Neural crest cell (in vitro differentiated cells): ENCODE data around the gene NUCB1. TPM values are rescaled to one million over a fixed set of nuclear protein-coding genes. Genes with fewer than 3 reads are reported as not detected.

ENCODE experiments used
- DNase-seq: peaks from one replicate; pipeline ENCODE4 v3.0.0; 2021; ENCODE audit warnings: low read depth, mixed read lengths, low spot score
- H3K27ac Mint-ChIP-seq: one replicate; pipeline ENCODE4 v1.8.0; 2021; ENCODE audit warnings: mild to moderate bottlenecking, mixed read lengths; ENCODE audit not compliant: unreplicated experiment
- H3K27me3 Mint-ChIP-seq: 2 replicates; pipeline ENCODE4 v1.8.0; 2021; ENCODE audit warnings: low read depth, mild to moderate bottlenecking, mixed read lengths
- H3K36me3 Mint-ChIP-seq: 2 replicates; pipeline ENCODE4 v1.8.0; 2021; ENCODE audit warnings: low read depth, mild to moderate bottlenecking, mixed read lengths
- H3K4me1 Mint-ChIP-seq: 2 replicates; pipeline ENCODE4 v1.8.0; 2021; ENCODE audit warnings: mixed read lengths
- H3K4me3 Mint-ChIP-seq: one replicate; pipeline ENCODE4 v1.8.0; 2021; ENCODE audit warnings: mild to moderate bottlenecking, mixed read lengths
- H3K9me3 Mint-ChIP-seq: 2 replicates; pipeline ENCODE4 v1.8.0; 2021; ENCODE audit warnings: mixed read lengths
- CTCF ChIP-seq: fragments of 200-600 bp; sonication (generic); conservative IDR thresholded peaks from 2 replicates; pipeline ENCODE4 v1.5.0; 2021; ENCODE audit warnings: antibody characterized with exemption, mild to moderate bottlenecking
- total RNA-seq: library from RNA; stranded (reverse); gene quantifications from 2 replicates; pipeline ENCODE4 v1.2.1, GENCODE V29; 2021

The NUCB1 gene
- total RNA-seq, 1 donor from 2014 or later, result 102 TPM

GRCh38 chr19:48962029-48962848, 62.1 kb downstream of the NUCB1 start:
- peaks cover 20% of the 10 kb centered on the region for H3K36me3 Mint-ChIP-seq

GRCh38 chr19:48962849-48963165, 62.7 kb downstream of the NUCB1 start:
- Mint-ChIP-seq H3K27ac (peak overlapping the region; percentile 50), H3K27me3 (peaks cover 21% of the 10 kb centered on the region), H3K9me3 (no peaks in the 10 kb centered on the region), H3K4me1 (peaks cover 58% of the 10 kb centered on the region), H3K4me3 (peak overlapping the region; percentile 77), H3K36me3 (peaks cover 16% of the 10 kb centered on the region)
- TF ChIP-seq CTCF, result no peak
- no peak for DNase-seq

More at GRCh38 chr19:48962029-48962848, 62.1 kb downstream of the NUCB1 start:
- Mint-ChIP-seq H3K9me3 (no peaks in the 10 kb centered on the region), H3K4me1 (peaks cover 55% of the 10 kb centered on the region), H3K27ac (peak overlapping the region; percentile 67), H3K27me3 (peaks cover 21% of the 10 kb centered on the region), H3K4me3 (peak overlapping the region; percentile 77)
- no peak for DNase-seq
- TF ChIP-seq CTCF, result no peak

- Mint-ChIP-seq H3K27me3 (peaks cover 21% of the 10 kb centered on the region), H3K27ac (peak overlapping the region; percentile 98), H3K36me3 (peaks cover 20% of the 10 kb centered on the region), H3K4me1 (peaks cover 58% of the 10 kb centered on the region), H3K9me3 (no peaks in the 10 kb centered on the region), H3K4me3 (peak overlapping the region; percentile 99)
- DNase-seq, result peak; percentile 54
- TF ChIP-seq CTCF, result no peak
Measured at GRCh38 chr19:48963371-48964204, 63.5 kb downstream of the NUCB1 start.

GRCh38 chr19:48964205-48965039, 64.3 kb downstream of the NUCB1 start:
- Mint-ChIP-seq H3K4me3 (peak overlapping the region; percentile 99), H3K27me3 (peaks cover 21% of the 10 kb centered on the region), H3K9me3 (no peaks in the 10 kb centered on the region), H3K36me3 (peaks cover 20% of the 10 kb centered on the region), H3K27ac (peak overlapping the region; percentile 98), H3K4me1 (peaks cover 58% of the 10 kb centered on the region)
- no peak for TF ChIP-seq CTCF
- peak; percentile 13 for DNase-seq
